Spleen (tissue), 11 donors: ENCODE data around the gene NAB1. TPM values are rescaled to one million over a fixed set of nuclear protein-coding genes. Genes with fewer than 3 reads are reported as not detected.

Source experiments
- DNase-seq: peaks from one replicate; pipeline ENCODE4 v3.0.0-alpha.2; 2020
- H3K27ac ChIP-seq, 8 donors: fragments of 200-600 bp; sonication (generic) in 7 of 8; 1 replicate in 4 of 8; 2 replicates in 4 of 8; pipeline versions ENCODE4 v1.5.0 to v1.8.0; 2016 to 2021; ENCODE audit warnings: inconsistent platforms in 4 of 8, mild to moderate bottlenecking in 4 of 8, moderate library complexity in 1 of 8
- H3K27me3 ChIP-seq, 7 donors: fragments of 200-600 bp; sonication (generic) in 6 of 7; replicated peaks in 1 of 7; 1 replicate in 4 of 7; 2 replicates in 3 of 7; pipeline versions ENCODE4 v1.5.0 to v1.8.0; 2016 to 2021; ENCODE audit warnings: inconsistent platforms in 3 of 7, mild to moderate bottlenecking in 1 of 7
- H3K36me3 ChIP-seq, 6 donors: fragments of 200-600 bp; sonication (generic) in 5 of 6; 1 replicate in 4 of 6; 2 replicates in 2 of 6; pipeline versions ENCODE4 v1.5.0 to v1.8.0; 2016 to 2021; ENCODE audit warnings: inconsistent platforms in 2 of 6
- H3K4me1 ChIP-seq, 6 donors: fragments of 200-600 bp; sonication (generic) in 5 of 6; 1 replicate in 3 of 6; 2 replicates in 3 of 6; pipeline versions ENCODE4 v1.5.0 to v1.8.0; 2016 to 2021; ENCODE audit warnings: inconsistent platforms in 3 of 6
- H3K4me3 ChIP-seq, 8 donors: fragments of 200-600 bp; sonication (generic) in 7 of 8; 1 replicate in 4 of 8; 2 replicates in 4 of 8; pipeline versions ENCODE4 v1.5.0 to v1.8.0; 2016 to 2021; ENCODE audit warnings: inconsistent platforms in 4 of 8, mild to moderate bottlenecking in 4 of 8, moderate library complexity in 2 of 8
- H3K9me3 ChIP-seq, 8 donors: fragments of 200-600 bp; sonication (generic) in 7 of 8; 1 replicate in 4 of 8; 2 replicates in 4 of 8; pipeline versions ENCODE4 v1.5.0 to v1.8.0; 2016 to 2021; ENCODE audit warnings: inconsistent platforms in 4 of 8
- CTCF ChIP-seq, 11 experiments: fragments of 200-600 bp in 7 of 11; fragments of 450-650 bp in 4 of 11; sonication (generic) in 4 of 11; IDR thresholded peaks in 8 of 11; conservative IDR thresholded peaks in 3 of 11; 1 replicate in 7 of 11; 2 replicates in 4 of 11; pipeline versions ENCODE4 v1.4.0 to v1.8.0; 2016 to 2021; ENCODE audit warnings: antibody characterized with exemption in 11 of 11, inconsistent platforms in 4 of 11, mild to moderate bottlenecking in 1 of 11
- POLR2A ChIP-seq, 3 donors: fragments of 450-650 bp; IDR thresholded peaks; one replicate each; pipeline ENCODE4 v1.5.1; 2017; ENCODE audit warnings: antibody characterized with exemption in 3 of 3, mild to moderate bottlenecking in 1 of 3
- POLR2AphosphoS5 ChIP-seq, 3 donors: sonication (generic); formaldehyde crosslinking; IDR thresholded peaks; one replicate each; pipeline ENCODE4 v1.5.1; 2017; ENCODE audit warnings: antibody characterized with exemption in 3 of 3
- WGBS, 5 donors: extraction: QIAGEN DNeasy Blood & Tissue Kit in 3 of 5; methylation state at CpG; one replicate each; pipeline versions ENCODE4 v1.1.5 to v1.1.7; 2013 to 2018; 5-methylcytosine and 5-hydroxymethylcytosine counted together
- intact Hi-C: fragments of 100-400 bp; cut with DNase I; formaldehyde crosslinking; loops from one replicate; pipeline ENCODE4 v1.15.0; 2023; ENCODE audit warnings: low total_unique reads
- polyA plus RNA-seq, 3 donors: library from polyadenylated mRNA; stranded (reverse); fragments of 200-250 nt; gene quantifications; one replicate each; pipeline ENCODE4 v1.2.1, GENCODE V29; 2013
- total RNA-seq, 7 donors: library from RNA; depleted of rRNA in 3 of 7; stranded (reverse); fragments of >200 nt in 3 of 7; fragmentation: NEBNext Ultra II Directional in 4 of 7; extraction: Animal tissue kit (Norgen Biotek cat#: 25700) in 4 of 7; gene quantifications; one replicate each; pipeline versions ENCODE4 v1.1.0 to v1.2.1, GENCODE V29; 2016 to 2021
- donor health status: healthy with polysubstance abuse.
- donor health status: DM: no; HTN: no; CAD: no; lungs with moderate emphysema.
- donor health status: DM: no; HTN: no; CAD: no.
- donor health status: Bipolar disorder and iron deficiency.
- donor health status: healthy.
- donor health status: DM: no; HTN: no; CAD: no.
- donor health status: DM: yes; HTN: yes; CAD: no.

Gene NAB1
- total and polyA plus RNA-seq, 10 donors = 8.8 to 44.7 (median 27.9) TPM

- DNase-seq = no peak
- no peak for TF ChIP-seq CTCF (IDR thresholded peaks at IDR 0.05 in 8 of 11, conservative IDR thresholded peaks at IDR 0.05 in 3 of 11)
- TF ChIP-seq POLR2A (IDR thresholded peaks at IDR 0.05) = no peak
- TF ChIP-seq POLR2AphosphoS5 (IDR thresholded peaks at IDR 0.05) = no peak
- WGBS, 5 donors = 91 to 95% (median 94%) methylated on average over 4 of the region's 4 CpGs
- intact Hi-C loops = no loop called here
- no peak overlapping the region for H3K27ac ChIP-seq
- no peaks in the 10 kb centered on the region for H3K27me3 ChIP-seq
- H3K4me3 ChIP-seq = no peak overlapping the region
- no peaks in the 10 kb centered on the region for H3K9me3 ChIP-seq
- H3K36me3 ChIP-seq = peaks cover 0 to 40% (median 4%) of the 10 kb centered on the region in 6 donors
- H3K4me1 ChIP-seq = peaks cover 0 to 73% (median 21%) of the 10 kb centered on the region in 6 donors
Measured at GRCh38 chr2:190677255-190677654, 28.4 kb downstream of the NAB1 start.

GRCh38 chr2:190678444-190679162, 29.7 kb downstream of the NAB1 start:
- peak overlapping the region in 1 of 8 donors; percentile 3 for H3K4me3 ChIP-seq
- TF ChIP-seq POLR2A (IDR thresholded peaks at IDR 0.05) (no peak), CTCF (IDR thresholded peaks at IDR 0.05 in 8 of 11, conservative IDR thresholded peaks at IDR 0.05 in 3 of 11) (no peak), POLR2AphosphoS5 (IDR thresholded peaks at IDR 0.05) (no peak)
- no peaks in the 10 kb centered on the region for H3K9me3 ChIP-seq
- H3K27me3 ChIP-seq = no peaks in the 10 kb centered on the region
- peak overlapping the region in 5 of 8 donors; percentile 4 to 47 (median 13) for H3K27ac ChIP-seq
- 37 to 45% (median 41%) methylated on average over 6 of the region's 6 CpGs for WGBS, 5 donors
- intact Hi-C loops = no loop called here
- peaks cover 0 to 67% (median 22%) of the 10 kb centered on the region in 6 donors for H3K4me1 ChIP-seq
- no peak for DNase-seq
- peaks cover 0 to 29% (median 0%) of the 10 kb centered on the region in 6 donors for H3K36me3 ChIP-seq

- no peak for DNase-seq
- Histone ChIP-seq H3K27ac (peak overlapping the region in 2 of 8 donors; percentile 13 to 42), H3K9me3 (no peaks in the 10 kb centered on the region), H3K36me3 (peaks cover 0 to 29% (median 0%) of the 10 kb centered on the region in 6 donors), H3K4me1 (peaks cover 0 to 60% (median 21%) of the 10 kb centered on the region in 6 donors), H3K27me3 (no peaks in the 10 kb centered on the region), H3K4me3 (no peak overlapping the region)
- 91 to 97% (median 95%) methylated on average over 1 of the region's 1 CpG for WGBS, 5 donors
- TF ChIP-seq POLR2AphosphoS5 (IDR thresholded peaks at IDR 0.05) (no peak), POLR2A (IDR thresholded peaks at IDR 0.05) (no peak), CTCF (IDR thresholded peaks at IDR 0.05 in 8 of 11, conservative IDR thresholded peaks at IDR 0.05 in 3 of 11) (no peak)
- intact Hi-C loops = no loop called here
Measured at GRCh38 chr2:190679391-190679790, 30.5 kb downstream of the NAB1 start.

GRCh38 chr2:190679813-190680591, 31.1 kb downstream of the NAB1 start:
- intact Hi-C loops = no loop called here
- TF ChIP-seq CTCF (IDR thresholded peaks at IDR 0.05 in 8 of 11, conservative IDR thresholded peaks at IDR 0.05 in 3 of 11) (peak in 9 of 11 experiments; percentile 32 to 69 (median 63)), POLR2A (IDR thresholded peaks at IDR 0.05) (no peak), POLR2AphosphoS5 (IDR thresholded peaks at IDR 0.05) (peak in 2 of 3 donors; percentile 4 to 42)
- H3K4me1 ChIP-seq = peaks cover 0 to 54% (median 19%) of the 10 kb centered on the region in 6 donors
- H3K36me3 ChIP-seq = peaks cover 0 to 28% (median under 1%) of the 10 kb centered on the region in 6 donors
- peak; percentile 82 for DNase-seq
- H3K27me3 ChIP-seq = no peaks in the 10 kb centered on the region
- no peaks in the 10 kb centered on the region for H3K9me3 ChIP-seq
- H3K27ac ChIP-seq = peak overlapping the region in 3 of 8 donors; percentile 15 to 42 (median 30)
- WGBS, 5 donors = 76 to 84% (median 82%) methylated on average over 12 of the region's 12 CpGs
- H3K4me3 ChIP-seq = no peak overlapping the region
